Choroid plexus epithelial cell (primary cell): ENCODE results near the gene COX7A2L.

Source experiments
- DNase-seq: peaks from one replicate; pipeline ENCODE4 v3.0.0-alpha.2; 2010; ENCODE audit warnings: low read depth
- H3K4me3 ChIP-seq: 2 replicates; pipeline ENCODE4 v1.5.1; 2011; ENCODE audit warnings: low read depth, mild to moderate bottlenecking, control low read depth, low read length, moderate library complexity
- CTCF ChIP-seq: conservative IDR thresholded peaks from 2 replicates; pipeline ENCODE4 v1.5.1; 2011; ENCODE audit warnings: low read depth, mild to moderate bottlenecking, control low read depth, inconsistent platforms, low read length, moderate library complexity

The COX7A2L gene

GRCh38 chr2:42304059-42304713, 56.8 kb downstream of the COX7A2L start:
- no peak for TF ChIP-seq CTCF

GRCh38 chr2:42303252-42303651, 57.8 kb downstream of the COX7A2L start:
- H3K4me3 ChIP-seq: no peak overlapping the region
- DNase-seq: no peak
- no peak for TF ChIP-seq CTCF

More at GRCh38 chr2:42304059-42304713, 56.8 kb downstream of the COX7A2L start:
- DNase-seq: no peak
- H3K4me3 ChIP-seq: no peak overlapping the region

- TF ChIP-seq CTCF: no peak
- no peak overlapping the region for H3K4me3 ChIP-seq
- DNase-seq: no peak
These were observed 60.5 kb downstream of the COX7A2L start for GRCh38 chr2:42300527-42300926.
